ENCODE data around the gene U2AF2.

Gene U2AF2

GRCh38 chr19:55720214-55720746 lies 65.4 kb downstream of the U2AF2 start:
- DNase-seq = no peak

- DNase-seq = no peak
Observed at GRCh38 chr19:55720801-55721200, 66.0 kb downstream of the U2AF2 start.

- no peak for DNase-seq
Observed at GRCh38 chr19:55723491-55723890, 68.7 kb downstream of the U2AF2 start.

Data from hematopoietic multipotent progenitor cell treated with erythropoietin and hydrocortisone succinate and interleukin-3 and kit ligand, for 6 days (in vitro differentiated cells).